SU-DHL-6 (cell line): ENCODE measurements around the gene ATP11A.

Experiments
- H2AFZ ChIP-seq: fragments of 200-600 bp; sonication (generic); 2 replicates; pipeline ENCODE4 v1.6.1; 2014; ENCODE audit warnings: low read depth, mild to moderate bottlenecking, moderate library complexity, mixed read lengths, antibody characterized with exemption, low read length; ENCODE audit not compliant: severe bottlenecking
- H3F3A ChIP-seq: fragments of 200-600 bp; shearing (Covaris generic); 2 replicates; pipeline ENCODE4 v1.6.0; 2016; ENCODE audit warnings: antibody characterized with exemption, mild to moderate bottlenecking; ENCODE audit not compliant: insufficient read depth
- H3K27ac ChIP-seq: fragments of 200-600 bp; sonication (generic); 2 replicates; pipeline ENCODE4 v1.5.1; 2016; ENCODE audit warnings: low read depth, mild to moderate bottlenecking, low read length, moderate library complexity, mixed read lengths
- H3K27me3 ChIP-seq: fragments of 200-600 bp; sonication (generic), shearing (Covaris generic); 2 replicates; pipeline ENCODE4 v1.6.0; 2014; ENCODE audit warnings: mild to moderate bottlenecking, low read length
- H3K36me3 ChIP-seq: fragments of 200-600 bp; sonication (generic); 2 replicates; pipeline ENCODE4 v1.6.1; 2014; ENCODE audit warnings: mild to moderate bottlenecking, low read length, mixed read lengths
- H3K4me2 ChIP-seq: fragments of 300-600, 200-600 bp; shearing (Covaris generic), sonication (generic); 2 replicates; pipeline ENCODE4 v1.6.0; 2014; ENCODE audit warnings: low read length, low read depth, mild to moderate bottlenecking; ENCODE audit not compliant: poor library complexity, severe bottlenecking
- H3K4me3 ChIP-seq: fragments of 200-600 bp; sonication (generic); 2 replicates; pipeline ENCODE4 v1.5.1; 2014; ENCODE audit warnings: antibody characterized with exemption, low read length, mild to moderate bottlenecking, mixed read lengths; ENCODE audit not compliant: insufficient read depth, poor library complexity, severe bottlenecking
- H3K79me2 ChIP-seq: fragments of 200-600 bp; sonication (generic); 2 replicates; pipeline ENCODE4 v1.6.1; 2014; ENCODE audit warnings: mild to moderate bottlenecking, low read length, moderate library complexity; ENCODE audit not compliant: insufficient read depth
- H3K9ac ChIP-seq: fragments of 200-600 bp; sonication (generic); 2 replicates; pipeline ENCODE4 v1.7.0; 2014; ENCODE audit warnings: mild to moderate bottlenecking, low read length
- H3K9me2 ChIP-seq: fragments of 200-600 bp; sonication (generic); replicated peaks from 2 replicates; pipeline ENCODE4 v1.6.1; 2014; ENCODE audit warnings: low read length; ENCODE audit not compliant: insufficient read depth
- H3K9me3 ChIP-seq: fragments of 200-600 bp; sonication (generic); 2 replicates; pipeline ENCODE4 v1.6.1; 2014; ENCODE audit warnings: low read length, mixed read lengths; ENCODE audit not compliant: insufficient read depth
- H4K20me1 ChIP-seq: fragments of 200-600 bp; sonication (generic); 2 replicates; pipeline ENCODE4 v1.6.1; 2014; ENCODE audit warnings: low read depth, mild to moderate bottlenecking, antibody characterized with exemption, low read length, moderate library complexity, mixed read lengths
- EZH2phosphoT487 ChIP-seq: fragments of 200-600 bp; sonication (generic), shearing (Covaris generic); conservative IDR thresholded peaks from 2 replicates; pipeline ENCODE4 v1.6.1; 2018; ENCODE audit warnings: mild to moderate bottlenecking, antibody characterized with exemption, low read length, moderate library complexity, mixed read lengths
- TF ChIP-seq, protein P1 (sequence below): fragments of 200-600 bp; sonication (generic); IDR thresholded peaks from one replicate; pipeline ENCODE4 v1.5.1; 2017; ENCODE audit warnings: antibody characterized with exemption, mild to moderate bottlenecking, low read length, moderate library complexity; ENCODE audit not compliant: insufficient read depth, poor library complexity, severe bottlenecking

The ATP11A gene

DNA sequence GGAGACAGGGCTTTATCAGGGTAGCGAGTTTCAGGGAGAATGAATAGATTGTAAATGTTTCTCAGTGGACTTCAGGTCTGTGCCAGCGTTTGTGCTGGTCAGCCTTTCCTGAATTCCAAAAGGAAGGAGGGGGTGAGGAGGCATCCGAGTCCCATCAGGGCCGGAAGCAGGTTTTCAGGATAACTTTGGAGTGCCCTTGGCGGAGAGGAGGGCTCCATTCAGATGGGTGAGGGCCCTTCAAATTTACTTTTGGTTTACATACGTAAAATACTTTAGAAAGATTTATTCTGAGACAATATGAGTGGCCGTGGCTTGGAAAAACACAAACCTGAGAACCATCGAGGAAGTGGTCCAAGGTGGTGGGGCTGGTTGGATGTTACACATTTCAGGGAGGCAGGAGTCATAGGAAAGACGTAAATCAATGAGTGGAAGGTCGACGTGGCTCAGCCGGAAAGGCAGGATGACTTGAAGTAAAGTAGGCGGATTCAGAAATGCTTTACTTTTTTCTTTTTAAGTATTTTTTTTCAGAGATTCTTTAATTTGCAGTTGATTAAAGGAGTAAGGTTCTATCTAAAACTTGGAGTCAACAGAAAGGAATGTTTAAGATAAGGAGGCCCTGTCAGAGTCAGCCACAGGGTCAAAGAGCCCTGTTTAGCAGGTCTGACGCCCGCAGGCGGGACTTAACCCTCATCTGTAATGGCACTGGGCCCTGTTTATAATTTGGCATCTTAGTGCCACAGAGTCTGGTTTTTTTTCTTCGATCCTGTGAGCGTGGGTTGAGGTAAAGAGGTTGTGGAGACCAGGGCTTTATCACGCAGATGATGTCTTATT is 32.8 kb downstream of the ATP11A start:
- Histone ChIP-seq H3K9me3 (no peaks in the 10 kb centered on the region), H3F3A (no peaks in the 10 kb centered on the region), H3K79me2 (no peaks in the 10 kb centered on the region), H3K9me2 (no peaks in the 10 kb centered on the region), H3K4me2 (no peak overlapping the region), H3K9ac (no peak overlapping the region), H3K27ac (no peak overlapping the region), H3K36me3 (no peaks in the 10 kb centered on the region), H3K4me3 (no peak overlapping the region), H2AFZ (no peak overlapping the region), H3K27me3 (no peaks in the 10 kb centered on the region), H4K20me1 (peaks cover 6% of the 10 kb centered on the region; the same call in 1 of the 2 replicates)
- TF ChIP-seq, protein P1, sequence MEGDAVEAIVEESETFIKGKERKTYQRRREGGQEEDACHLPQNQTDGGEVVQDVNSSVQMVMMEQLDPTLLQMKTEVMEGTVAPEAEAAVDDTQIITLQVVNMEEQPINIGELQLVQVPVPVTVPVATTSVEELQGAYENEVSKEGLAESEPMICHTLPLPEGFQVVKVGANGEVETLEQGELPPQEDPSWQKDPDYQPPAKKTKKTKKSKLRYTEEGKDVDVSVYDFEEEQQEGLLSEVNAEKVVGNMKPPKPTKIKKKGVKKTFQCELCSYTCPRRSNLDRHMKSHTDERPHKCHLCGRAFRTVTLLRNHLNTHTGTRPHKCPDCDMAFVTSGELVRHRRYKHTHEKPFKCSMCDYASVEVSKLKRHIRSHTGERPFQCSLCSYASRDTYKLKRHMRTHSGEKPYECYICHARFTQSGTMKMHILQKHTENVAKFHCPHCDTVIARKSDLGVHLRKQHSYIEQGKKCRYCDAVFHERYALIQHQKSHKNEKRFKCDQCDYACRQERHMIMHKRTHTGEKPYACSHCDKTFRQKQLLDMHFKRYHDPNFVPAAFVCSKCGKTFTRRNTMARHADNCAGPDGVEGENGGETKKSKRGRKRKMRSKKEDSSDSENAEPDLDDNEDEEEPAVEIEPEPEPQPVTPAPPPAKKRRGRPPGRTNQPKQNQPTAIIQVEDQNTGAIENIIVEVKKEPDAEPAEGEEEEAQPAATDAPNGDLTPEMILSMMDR, result no peak
- no peak for TF ChIP-seq EZH2phosphoT487

DNA sequence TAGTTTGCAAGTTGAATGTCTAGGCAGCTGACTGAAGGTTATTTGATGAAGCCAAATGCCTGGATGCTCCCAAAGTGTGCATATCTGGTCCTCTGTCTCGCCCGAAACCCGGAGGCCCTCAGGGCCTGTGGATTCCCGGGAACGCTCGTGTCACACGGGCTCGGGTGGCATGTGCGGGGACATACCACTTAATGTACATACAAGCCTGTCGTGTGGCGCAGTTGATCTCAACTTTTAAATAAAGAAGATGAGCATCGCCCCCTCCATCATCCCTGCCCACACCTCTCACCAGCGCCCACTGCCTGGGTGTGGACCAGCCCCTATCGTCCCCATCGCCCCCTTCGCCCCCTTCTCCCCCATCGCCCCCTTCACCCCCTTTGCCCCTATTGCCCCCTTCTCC is 33.9 kb downstream of the ATP11A start:
- no peak for TF ChIP-seq EZH2phosphoT487
- TF ChIP-seq, protein P1, result no peak
- Histone ChIP-seq H3K4me3 (no peak overlapping the region), H3K27me3 (no peaks in the 10 kb centered on the region), H3K9me3 (no peaks in the 10 kb centered on the region), H2AFZ (no peak overlapping the region), H3K9me2 (no peaks in the 10 kb centered on the region), H3K27ac (no peak overlapping the region), H3K9ac (no peak overlapping the region), H3K4me2 (no peak overlapping the region), H3K36me3 (no peaks in the 10 kb centered on the region), H3K79me2 (no peaks in the 10 kb centered on the region), H4K20me1 (peaks cover 6% of the 10 kb centered on the region; the same call in 1 of the 2 replicates), H3F3A (no peaks in the 10 kb centered on the region)

DNA sequence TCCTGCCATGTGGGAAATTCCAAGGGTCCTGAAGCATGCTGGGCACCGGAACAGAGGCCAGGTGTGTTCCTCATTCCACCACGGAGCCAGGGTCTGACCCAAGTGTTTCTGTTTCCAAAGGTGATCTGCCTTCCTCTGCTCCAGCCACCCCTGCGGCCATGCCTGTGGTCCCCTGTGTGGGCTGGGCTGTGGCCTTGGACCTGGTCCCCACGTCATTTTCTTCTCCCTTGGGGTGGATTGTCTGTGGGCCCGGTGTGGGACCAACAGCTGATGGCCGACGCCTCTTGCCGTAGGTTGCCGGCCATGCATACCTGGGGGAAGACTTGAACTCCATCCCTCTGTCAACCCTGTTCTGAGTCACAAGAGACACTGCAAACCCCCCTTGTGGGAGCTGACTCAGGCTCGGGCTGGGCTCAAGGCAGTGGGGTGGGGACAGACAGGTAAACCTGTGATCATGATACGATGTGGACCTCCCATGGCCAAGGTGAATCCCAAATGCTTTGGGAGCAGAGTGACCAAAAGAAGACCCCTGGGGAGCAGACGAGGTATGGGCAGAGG is 35.0 kb downstream of the ATP11A start:
- no peaks in the 10 kb centered on the region for H3K9me2 ChIP-seq
- H3K4me2 ChIP-seq, result no peak overlapping the region
- H3K27me3 ChIP-seq, result no peaks in the 10 kb centered on the region
- no peak overlapping the region for H3K4me3 ChIP-seq
- no peaks in the 10 kb centered on the region for H3K9me3 ChIP-seq
- no peaks in the 10 kb centered on the region for H3K36me3 ChIP-seq
- no peaks in the 10 kb centered on the region for H3K79me2 ChIP-seq
- no peak overlapping the region for H3K27ac ChIP-seq
- H4K20me1 ChIP-seq, result no peaks in the 10 kb centered on the region
- no peaks in the 10 kb centered on the region for H3F3A ChIP-seq
- no peak overlapping the region for H3K9ac ChIP-seq
- TF ChIP-seq, protein P1, result no peak
- no peak for TF ChIP-seq EZH2phosphoT487
- no peak overlapping the region for H2AFZ ChIP-seq
